Measurements from ENCODE around the gene WDSUB1. TPM values are rescaled to one million over a fixed set of nuclear protein-coding genes. Genes with fewer than 3 reads are reported as not detected.

WDSUB1 gene, protein sequence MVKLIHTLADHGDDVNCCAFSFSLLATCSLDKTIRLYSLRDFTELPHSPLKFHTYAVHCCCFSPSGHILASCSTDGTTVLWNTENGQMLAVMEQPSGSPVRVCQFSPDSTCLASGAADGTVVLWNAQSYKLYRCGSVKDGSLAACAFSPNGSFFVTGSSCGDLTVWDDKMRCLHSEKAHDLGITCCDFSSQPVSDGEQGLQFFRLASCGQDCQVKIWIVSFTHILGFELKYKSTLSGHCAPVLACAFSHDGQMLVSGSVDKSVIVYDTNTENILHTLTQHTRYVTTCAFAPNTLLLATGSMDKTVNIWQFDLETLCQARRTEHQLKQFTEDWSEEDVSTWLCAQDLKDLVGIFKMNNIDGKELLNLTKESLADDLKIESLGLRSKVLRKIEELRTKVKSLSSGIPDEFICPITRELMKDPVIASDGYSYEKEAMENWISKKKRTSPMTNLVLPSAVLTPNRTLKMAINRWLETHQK
- 10 to 100 TPM; 11.3 to 13.4 TPM for total RNA-seq
- polyA plus RNA-seq (ENCODE audit: insufficient read length in 6 of 6) = 10 to 100 TPM; 12.7 to 17.9 (median 15.8) TPM
- long read RNA-seq, donor 1, partial matches to known transcripts = 18 of 21 reads
- long read RNA-seq, donor 1, other reads (novel, unspliced or antisense) = 0 of 21 reads
- long read RNA-seq, donor 2, partial matches to known transcripts = 6 of 7 reads
- long read RNA-seq, donor 2, other reads (novel, unspliced or antisense) = 0 of 7 reads
- long read RNA-seq, donor 3, partial matches to known transcripts = 0 of 3 reads
- long read RNA-seq, donor 3, other reads (novel, unspliced or antisense) = 0 of 3 reads
- long read RNA-seq, donor 4, partial matches to known transcripts = 2 of 8 reads
- long read RNA-seq, donor 4, other reads (novel, unspliced or antisense) = 2 of 8 reads
- long read RNA-seq, donor 5, partial matches to known transcripts = 0 of 3 reads
- long read RNA-seq, donor 5, other reads (novel, unspliced or antisense) = 0 of 3 reads
- long read RNA-seq, donor 6, partial matches to known transcripts = 0 of 2 reads
- long read RNA-seq, donor 6, other reads (novel, unspliced or antisense) = 0 of 2 reads
- long read RNA-seq, donor 7 = 0 reads
- long read RNA-seq, donor 8, partial matches to known transcripts = 0 of 4 reads
- long read RNA-seq, donor 8, other reads (novel, unspliced or antisense) = 0 of 4 reads
- long read RNA-seq, donor 9 = 0 reads
- long read RNA-seq, donor 10, partial matches to known transcripts = 1 of 6 reads
- long read RNA-seq, donor 10, other reads (novel, unspliced or antisense) = 1 of 6 reads
- long read RNA-seq, donor 11, partial matches to known transcripts = 0 of 3 reads
- long read RNA-seq, donor 11, other reads (novel, unspliced or antisense) = 0 of 3 reads
- long read RNA-seq, donor 12, partial matches to known transcripts = 0 of 2 reads
- long read RNA-seq, donor 12, other reads (novel, unspliced or antisense) = 0 of 2 reads

DNA sequence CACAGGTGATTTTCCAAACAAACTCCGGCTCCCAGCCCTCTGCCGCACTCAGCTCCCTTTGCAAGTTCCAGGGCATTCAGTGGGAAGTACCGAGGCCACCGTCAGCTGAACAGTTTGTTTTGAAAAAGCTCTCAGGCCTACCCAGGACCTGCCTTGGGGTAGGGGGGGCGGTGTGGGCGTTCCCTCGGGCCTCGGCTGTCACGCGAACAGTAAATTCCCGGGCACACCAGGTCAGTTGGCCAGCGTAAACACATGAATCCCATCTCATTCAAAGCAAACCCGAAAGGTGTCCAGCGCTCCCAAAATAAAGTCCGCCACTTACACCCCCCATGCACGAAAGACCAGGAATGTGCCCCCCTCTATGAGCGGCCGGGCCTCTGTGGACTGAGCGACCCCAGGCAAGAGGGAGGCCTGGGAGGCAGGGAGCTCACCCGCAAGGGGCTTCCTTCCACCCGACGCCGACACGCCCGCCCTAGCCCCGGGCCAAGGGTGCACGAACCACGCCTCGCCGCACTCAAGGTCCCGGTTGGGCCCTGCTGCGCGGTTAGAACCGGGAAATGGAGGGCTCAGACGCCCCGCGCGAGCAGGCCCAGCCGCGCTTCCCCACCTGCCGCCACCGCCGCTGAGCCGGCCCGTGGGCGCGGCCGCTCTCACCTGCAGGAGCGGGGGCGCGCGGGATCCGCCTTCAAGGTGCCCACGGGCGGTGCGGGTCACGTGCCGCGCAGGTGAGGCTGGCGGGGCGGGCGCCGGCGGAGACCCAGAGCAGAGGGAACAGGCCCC, at the start of gene WDSUB1:
WDSUB1 (minus strand) TSS at position 775 of the 780 bp plus-strand sequence. CDS start 3,634 bp downstream, outside the sequence.
- ATAC-seq (peak; percentile 63), DNase-seq (peak; percentile 51 to 88 (median 67))
- peaks cover 0 to 8% of the 10 kb centered on the region in 2 donors for H3K36me3 ChIP-seq
- peak within 1 kb of the TSS; percentile 76 to 94 for H3K4me3 ChIP-seq
- intact Hi-C loops (cut with DNase I) = no loop called here
- H3K9me3 ChIP-seq = no peaks in the 10 kb centered on the region
- TF ChIP-seq, protein P1, sequence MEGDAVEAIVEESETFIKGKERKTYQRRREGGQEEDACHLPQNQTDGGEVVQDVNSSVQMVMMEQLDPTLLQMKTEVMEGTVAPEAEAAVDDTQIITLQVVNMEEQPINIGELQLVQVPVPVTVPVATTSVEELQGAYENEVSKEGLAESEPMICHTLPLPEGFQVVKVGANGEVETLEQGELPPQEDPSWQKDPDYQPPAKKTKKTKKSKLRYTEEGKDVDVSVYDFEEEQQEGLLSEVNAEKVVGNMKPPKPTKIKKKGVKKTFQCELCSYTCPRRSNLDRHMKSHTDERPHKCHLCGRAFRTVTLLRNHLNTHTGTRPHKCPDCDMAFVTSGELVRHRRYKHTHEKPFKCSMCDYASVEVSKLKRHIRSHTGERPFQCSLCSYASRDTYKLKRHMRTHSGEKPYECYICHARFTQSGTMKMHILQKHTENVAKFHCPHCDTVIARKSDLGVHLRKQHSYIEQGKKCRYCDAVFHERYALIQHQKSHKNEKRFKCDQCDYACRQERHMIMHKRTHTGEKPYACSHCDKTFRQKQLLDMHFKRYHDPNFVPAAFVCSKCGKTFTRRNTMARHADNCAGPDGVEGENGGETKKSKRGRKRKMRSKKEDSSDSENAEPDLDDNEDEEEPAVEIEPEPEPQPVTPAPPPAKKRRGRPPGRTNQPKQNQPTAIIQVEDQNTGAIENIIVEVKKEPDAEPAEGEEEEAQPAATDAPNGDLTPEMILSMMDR (IDR thresholded peaks at IDR 0.05) = no peak
- no peaks in the 10 kb centered on the region for H3K27me3 ChIP-seq
- peaks cover 0 to 33% of the 10 kb centered on the region in 2 donors for H3K4me1 ChIP-seq
- peak within 1 kb of the TSS; percentile 91 to 93 for H3K27ac ChIP-seq

DNA sequence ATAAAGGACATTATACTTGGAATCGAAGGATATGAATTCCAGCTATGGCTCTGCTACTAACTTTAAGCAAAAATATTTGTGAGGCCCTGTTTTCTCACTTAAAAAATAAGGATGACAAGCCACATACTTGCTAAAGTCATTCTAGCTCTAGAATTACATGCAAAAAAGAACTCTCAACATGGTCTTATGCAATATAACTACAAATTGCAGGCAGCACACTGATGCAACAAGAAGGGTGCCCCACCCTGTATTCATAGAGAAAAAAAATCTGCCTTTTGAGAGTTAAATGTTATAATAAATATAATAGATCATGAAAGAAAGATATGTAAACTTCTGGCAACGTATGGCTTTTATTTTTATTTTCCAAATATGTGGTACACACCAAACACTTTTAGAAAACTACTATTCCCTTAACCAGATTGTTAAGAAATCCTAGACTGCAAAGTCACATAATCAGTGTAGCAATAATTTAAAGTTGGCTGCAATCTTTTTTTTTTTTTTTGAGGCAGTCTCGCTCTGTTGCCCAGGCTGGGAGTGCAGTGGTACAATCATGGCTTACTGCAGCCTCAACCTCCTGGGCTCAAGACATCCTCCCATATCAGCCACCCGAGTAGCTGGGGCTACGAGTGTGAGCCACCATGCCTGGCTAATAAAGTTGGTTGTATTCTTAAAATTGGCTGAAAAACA, 40.2 kb upstream of the WDSUB1 start:
- Histone ChIP-seq H3K4me1 (peaks cover 0 to 17% of the 10 kb centered on the region in 2 donors), H3K4me3 (no peak overlapping the region), H3K27me3 (no peaks in the 10 kb centered on the region), H3K36me3 (peaks cover 0 to 37% of the 10 kb centered on the region in 2 donors), H3K9me3 (no peaks in the 10 kb centered on the region), H3K27ac (peak overlapping the region in 1 of 2 donors; percentile 85)
- TF ChIP-seq, protein P1 (IDR thresholded peaks at IDR 0.05) = no peak
- ATAC-seq = peak; percentile 52
- intact Hi-C loops (cut with DNase I) = no loop called here
- peak in 1 of 4 donors; percentile 1 for DNase-seq

DNA sequence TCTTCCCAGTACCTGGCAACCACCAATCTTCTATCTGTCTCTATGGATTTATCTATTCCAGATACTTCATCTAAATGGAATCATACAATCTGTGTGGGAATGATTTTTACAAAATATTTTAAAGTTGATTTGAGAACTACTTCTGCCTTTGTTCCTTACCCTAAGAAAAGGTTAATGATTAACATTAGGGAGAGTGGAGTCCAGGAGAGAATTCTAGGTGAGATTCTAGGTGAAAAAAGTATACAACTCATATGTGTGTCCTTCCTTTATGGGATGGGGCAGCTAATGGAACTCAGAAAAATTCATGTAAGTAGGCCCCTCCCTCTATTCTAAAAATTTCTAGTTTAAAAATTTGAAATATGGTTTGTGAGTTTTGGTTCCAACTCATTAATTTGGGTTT, 35.9 kb upstream of the WDSUB1 start:
- H3K4me1 ChIP-seq = peaks cover 0 to 17% of the 10 kb centered on the region in 2 donors
- TF ChIP-seq, protein P1 (IDR thresholded peaks at IDR 0.05) = no peak
- intact Hi-C loops (cut with DNase I) = no loop called here

More for the DNA sequence above, 35.9 kb upstream of the WDSUB1 start:
- H3K4me3 ChIP-seq = no peak overlapping the region
- H3K36me3 ChIP-seq = peaks cover 0 to 52% of the 10 kb centered on the region in 2 donors
- ATAC-seq (no peak), DNase-seq (no peak)
- no peaks in the 10 kb centered on the region for H3K9me3 ChIP-seq
- H3K27me3 ChIP-seq = no peaks in the 10 kb centered on the region
- no peak overlapping the region for H3K27ac ChIP-seq
